HK-2 (cell line): ENCODE data around the gene MAN1A2.
"Not testable (repeated sequence)": the region's sequence is repeated elsewhere in the genome, so short reads cannot be mapped to it uniquely, and the experiment has no call there.

ENCODE experiments used
- DNase-seq: peaks from one replicate; pipeline ENCODE4 v3.0.0-alpha.2; 2018; ENCODE audit not compliant: unreplicated experiment

The MAN1A2 gene

DNA sequence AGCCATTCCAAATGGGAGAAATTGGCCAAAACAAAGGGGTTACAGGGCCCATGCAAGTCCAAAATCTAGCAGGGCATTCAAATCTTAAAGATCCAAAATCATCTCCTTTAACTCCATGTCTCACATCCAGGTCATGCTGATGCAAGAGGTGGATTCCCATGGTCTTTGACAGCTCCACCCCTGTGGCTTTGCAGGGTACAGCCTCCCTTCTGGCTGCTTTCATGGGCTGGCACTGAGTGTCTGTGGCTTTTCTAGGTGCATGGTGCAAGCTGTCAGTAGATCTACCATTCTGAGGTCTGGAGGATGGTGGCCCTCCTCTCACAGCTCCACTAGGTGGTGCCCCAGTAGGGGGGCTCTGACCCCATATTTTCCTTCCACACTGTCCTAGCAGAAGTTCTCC is 191.2 kb downstream of the MAN1A2 start:
- DNase-seq = not testable (repeated sequence)

DNA sequence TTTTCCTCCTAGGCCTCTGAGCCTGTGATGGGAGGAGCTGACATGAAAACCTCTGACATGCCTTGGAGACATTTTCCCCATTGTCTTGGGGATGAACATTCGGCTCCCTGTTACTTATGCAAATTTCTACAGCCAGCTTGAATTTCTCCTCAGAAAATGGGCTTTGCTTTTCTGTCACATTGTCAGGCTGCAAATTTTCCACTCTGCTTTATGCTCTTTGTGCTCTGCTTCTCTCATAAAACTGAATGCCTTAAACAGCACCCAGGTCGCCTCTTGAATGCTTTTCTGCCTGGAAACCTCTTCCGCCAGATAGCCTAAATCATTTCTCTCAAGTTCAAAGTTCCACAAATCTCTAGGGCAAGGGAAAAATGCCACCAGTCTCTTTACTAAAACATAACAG is 191.9 kb downstream of the MAN1A2 start:
- no peak for DNase-seq

DNA sequence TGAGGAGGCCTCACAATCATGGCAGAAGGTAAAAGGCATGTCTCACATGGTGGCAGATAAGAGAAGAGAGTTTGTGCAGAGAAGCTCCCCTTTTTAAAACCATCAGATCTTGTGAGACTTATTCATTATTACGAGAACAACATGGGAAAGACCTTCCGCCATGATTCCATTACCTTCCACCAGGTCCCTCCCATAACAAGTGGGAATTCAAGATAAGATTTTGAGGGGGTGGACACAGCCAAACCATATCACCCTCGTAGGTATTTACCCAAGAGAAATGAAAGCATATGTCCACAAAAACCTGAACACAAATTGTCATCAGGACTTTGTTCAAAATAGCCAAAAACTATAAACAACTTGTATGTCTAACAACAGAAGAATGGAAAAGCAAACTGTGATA is 192.7 kb downstream of the MAN1A2 start:
- DNase-seq = no peak

DNA sequence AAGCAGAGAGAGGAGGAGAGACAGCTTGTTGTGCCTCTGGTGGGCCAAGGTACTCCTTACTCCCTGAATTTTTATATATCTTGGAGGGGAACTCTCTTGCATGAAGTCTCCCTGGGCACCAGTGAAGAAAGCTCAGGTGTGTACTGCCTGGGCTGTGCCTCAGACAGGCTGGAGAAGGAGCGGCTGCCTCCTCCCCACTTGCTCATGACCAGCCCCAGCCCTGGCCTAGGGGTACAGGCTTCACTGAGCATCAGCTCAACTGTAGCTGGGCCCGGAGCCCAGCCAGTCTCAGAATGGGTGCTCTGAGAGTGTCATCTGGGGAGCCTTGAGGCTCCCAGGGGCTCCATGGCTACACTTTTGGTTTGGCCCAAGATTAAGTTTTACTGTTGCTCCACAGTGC is 193.8 kb downstream of the MAN1A2 start:
- DNase-seq = no peak

DNA sequence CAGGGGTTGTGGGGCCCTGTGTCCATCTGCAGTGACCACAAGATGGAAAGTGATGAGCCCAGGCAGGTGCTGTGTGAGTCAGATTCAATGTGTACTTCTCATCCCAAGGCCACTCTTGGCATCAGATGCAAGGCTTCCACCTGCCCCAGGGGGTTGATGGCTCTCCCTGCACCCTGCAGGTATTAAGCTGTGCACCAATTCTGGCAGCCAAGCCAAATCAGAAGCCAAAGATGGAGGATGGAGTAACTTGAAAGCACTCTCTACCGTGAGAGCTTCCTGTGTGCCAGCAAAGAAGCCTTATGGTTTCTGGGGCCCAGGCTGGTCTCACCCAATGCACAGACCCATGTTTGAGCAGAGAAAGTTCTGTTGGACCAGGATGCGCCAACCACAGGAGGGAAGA is 194.3 kb downstream of the MAN1A2 start:
- DNase-seq = no peak

DNA sequence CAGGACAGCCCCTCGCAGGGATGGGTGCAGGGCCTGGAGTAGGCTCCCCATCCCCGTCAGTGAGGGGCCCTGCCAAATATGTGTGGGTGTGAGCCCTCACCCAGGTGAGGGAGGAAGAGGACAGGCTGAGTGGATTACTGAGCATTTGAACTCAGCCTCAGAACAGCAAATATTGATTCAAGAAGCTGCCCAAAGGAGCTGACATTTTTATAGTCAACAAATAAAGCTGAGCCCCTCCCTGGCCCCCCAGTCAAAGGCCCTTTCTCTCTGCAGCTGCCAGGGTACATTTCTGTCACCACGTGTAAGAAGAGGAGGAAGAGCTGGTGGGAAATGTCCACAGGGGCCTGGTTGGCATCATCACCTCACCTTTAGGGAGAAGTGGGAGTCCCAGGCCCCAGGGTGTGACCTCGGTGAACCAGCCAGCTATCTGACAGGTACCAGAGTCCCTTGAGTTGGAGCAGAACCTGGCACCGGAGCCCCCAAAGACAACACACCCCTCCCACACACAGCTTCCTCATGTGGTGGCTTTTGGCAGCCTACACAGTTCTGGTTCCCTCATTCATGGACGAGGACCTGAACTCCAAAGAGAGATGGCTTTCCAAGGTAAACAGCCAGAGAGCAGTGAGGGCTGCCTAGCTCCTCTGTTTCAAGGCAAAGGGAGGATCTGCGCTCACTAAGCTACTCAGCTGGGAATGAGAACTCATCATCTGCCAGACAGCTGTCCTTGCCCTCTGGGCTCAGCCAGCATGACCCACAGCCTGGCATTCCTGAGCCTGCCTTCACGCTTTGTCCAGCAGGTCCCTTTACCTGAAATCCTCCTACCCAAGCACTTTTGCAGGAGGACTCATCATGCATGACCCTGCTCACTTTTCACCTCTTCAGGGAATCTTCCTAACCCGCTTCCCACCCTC is 195.6 kb downstream of the MAN1A2 start:
- DNase-seq = no peak

DNA sequence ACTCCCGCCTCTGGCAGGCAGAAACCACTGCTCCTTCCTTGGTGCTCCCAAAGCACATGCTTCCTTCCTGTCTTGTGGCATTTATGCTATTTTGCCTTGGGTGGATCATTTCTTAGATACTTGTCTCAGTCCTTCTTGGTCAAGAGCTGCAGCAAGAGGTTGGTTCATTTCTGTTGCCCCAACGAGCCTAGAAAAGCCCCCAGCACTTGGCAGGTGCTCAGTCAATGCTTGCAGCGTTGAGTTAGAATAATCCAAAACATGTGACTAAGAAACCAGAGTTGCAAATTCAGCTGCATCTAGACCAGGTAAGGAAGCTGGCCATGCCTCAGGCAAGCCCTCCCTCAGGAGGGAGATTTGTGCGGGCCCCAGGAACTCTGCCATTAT is 196.2 kb downstream of the MAN1A2 start:
- DNase-seq = no peak

DNA sequence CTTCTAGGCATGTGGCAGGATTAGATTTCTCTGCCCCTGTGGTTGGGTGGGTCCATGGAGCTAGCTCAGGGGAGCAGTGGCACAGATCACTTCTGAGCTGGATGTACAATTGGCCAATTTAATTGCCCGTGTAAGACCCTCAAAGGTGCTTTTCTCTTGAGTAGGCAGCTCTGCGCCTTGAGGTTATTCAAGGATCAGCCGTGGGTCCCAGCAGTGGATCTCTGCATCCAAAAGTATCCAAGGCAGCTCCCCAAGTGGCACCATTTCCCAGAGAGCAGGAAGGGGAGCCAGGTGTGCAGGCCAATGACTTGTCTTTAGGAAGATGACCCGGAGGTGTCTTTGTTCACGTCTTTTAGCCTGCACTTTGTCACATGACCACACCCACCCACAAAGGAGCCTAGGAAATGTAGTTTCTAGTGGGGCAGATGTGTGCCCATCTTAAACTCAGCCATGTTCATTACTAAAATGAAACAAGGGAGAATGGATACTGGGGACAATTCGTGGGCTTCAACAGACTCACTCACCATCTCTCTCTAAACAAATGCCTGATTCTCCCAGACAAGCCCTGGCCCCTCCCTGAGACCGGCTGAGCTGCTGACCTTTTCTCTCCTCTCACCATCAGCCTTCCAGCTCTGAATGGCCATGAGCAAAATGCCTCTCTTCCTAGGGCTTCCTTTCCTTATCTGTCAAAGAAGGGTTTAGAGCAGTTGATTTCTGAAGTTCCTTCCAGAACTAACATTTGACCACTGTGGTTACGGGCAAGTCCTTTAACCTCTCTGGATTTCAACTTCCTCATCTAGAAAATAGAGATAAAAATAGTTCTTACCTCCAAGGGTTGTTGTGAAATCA is 197.2 kb downstream of the MAN1A2 start:
- DNase-seq = no peak

DNA sequence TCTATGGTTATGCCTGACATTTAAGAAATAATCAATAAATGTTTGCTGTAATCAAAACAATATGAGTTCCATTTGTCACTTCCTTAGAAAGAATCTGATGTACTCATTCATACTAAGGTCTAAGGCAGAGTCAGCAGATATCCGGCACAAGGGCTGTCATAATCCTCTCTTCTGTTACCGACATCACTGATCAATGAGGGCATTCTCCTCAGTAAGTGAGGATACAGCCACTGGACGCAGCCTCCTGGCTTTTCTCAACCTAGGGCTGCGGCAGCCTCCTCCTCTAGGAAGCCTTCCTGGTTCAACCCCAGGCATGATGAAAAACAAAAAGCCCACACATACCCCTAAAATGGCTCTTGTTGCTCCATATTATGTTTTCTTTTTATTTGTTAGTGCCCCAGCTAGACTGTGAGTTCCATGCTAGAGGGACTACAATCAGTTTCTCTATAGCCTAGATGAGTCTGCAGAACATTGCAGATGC is 197.9 kb downstream of the MAN1A2 start:
- DNase-seq = no peak

DNA sequence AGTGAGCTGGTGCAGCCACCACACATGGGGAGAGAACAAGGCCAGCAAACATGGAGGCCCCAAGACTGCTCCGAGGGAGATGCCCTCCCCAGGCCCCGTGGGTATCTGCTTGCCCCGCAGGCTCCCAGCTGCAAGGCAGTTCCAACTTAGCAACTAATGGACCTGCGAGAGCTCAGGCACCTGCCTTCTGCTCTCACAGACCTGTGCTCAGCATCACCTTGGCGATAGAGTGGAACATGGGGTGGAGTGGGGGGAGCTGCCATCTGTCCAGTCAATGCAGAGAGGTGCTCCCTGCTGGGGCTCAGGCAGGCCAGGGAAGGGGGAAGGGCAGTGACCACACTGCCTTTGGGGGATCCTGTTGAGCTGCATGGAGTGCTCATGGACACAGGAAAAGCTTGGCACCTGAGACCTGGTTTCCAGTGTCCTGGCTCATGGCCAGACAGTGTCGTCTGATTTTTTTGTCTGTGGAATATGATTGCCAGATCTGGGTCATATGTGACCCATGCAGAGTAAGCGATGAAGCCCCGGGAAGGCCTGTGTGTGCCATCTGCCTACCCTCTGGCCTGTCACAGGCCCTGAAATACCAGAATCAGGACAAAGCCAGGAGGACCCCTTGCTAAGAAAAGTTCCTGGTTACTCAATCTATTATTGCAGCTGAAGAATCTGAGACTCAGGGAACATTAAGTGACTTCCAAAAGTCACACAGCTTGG is 198.7 kb downstream of the MAN1A2 start:
- DNase-seq = no peak

DNA sequence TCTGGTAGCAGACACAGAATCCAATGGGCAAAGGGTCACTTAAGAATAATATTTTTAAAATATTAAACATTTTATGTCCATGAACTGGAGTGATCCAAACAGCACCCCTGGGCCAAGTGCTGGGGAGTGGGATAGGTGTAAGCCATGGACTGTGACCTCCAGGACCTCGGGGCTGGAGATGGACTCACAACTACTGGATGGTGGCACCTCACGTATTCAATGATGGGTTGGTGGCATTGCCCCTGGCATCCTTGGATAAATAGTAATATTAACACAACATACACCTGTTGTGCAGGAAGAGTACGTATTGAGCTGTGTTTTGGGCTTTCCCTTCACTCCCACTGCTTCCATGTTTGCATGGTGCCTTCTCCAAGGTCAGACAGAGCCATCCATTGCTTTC is 199.3 kb downstream of the MAN1A2 start:
- DNase-seq = no peak

DNA sequence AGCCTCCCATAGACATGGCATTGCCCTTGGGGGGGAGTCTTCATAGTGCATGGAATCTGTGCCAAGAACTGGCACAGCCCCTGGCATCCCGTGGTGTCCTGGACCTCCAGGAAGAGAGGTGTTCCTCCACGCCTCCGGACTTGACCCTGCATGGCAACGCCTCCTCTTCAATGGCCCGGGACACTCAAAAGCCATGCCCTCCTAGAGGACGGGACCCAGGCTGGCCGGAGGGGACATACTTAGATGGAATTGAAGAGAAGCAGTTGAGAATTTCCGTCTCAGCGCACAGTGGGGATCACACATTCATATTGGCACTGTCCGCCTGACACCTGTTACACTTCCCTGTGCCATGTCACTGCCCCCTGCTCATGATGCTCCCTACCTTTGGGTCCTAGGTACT is 200.2 kb downstream of the MAN1A2 start:
- DNase-seq = no peak

DNA sequence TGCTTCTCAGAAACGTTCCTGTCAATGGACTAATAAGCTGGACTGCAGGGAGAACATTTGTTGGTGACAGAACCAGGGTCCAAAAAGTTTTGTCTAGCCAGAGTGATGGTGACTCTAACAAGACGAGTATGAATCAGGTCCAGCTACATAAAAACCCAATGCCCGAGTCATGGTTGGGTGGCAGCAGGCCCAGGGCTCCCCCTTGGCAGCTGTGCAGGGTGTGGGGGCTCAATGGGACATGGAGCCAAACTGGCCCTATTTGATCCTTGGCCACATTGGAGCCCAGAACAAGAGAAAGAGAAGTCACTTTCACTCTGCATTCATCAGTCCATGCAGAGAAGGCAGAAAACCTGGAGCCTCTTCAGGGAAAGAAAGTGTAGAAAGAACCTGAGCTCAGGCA is 200.7 kb downstream of the MAN1A2 start:
- no peak for DNase-seq

DNA sequence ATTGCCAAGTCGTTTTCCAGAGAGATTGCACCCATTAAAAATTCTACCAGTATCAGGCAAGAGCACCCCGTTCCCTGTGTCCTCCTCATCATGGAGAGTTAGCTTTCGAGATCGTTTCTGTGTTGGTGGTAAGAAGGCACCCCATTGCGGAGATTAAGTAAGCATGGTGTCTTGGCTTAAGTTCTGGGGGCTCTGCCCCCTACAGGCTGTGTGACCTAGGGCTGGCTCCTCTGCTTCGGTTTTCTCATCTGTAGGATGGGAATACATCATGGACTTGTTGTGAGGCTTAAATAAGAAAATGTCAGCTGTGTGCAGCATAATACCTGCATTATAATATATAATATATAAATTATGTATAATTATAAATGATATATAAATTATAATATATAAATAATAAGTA is 201.8 kb downstream of the MAN1A2 start:
- no peak for DNase-seq

DNA sequence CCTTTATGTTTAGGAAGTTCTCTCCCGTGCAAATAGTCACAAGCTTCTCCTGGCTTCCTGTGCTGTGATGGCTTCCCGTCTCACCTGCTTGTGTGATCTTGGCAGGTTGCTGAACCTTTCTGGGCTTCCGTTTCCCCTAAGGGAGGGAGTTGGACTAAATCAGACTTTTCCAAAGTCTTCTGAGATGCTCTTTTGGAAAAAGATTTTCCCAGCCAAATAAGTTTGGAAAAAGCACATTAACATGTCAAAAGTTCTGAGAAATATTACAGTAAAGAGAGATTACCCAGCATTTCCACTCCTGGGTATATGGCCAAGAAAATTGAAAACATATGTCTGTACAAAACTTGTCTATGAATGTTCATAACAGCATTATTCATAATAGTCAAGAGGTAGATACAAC is 202.6 kb downstream of the MAN1A2 start:
- DNase-seq = no peak

DNA sequence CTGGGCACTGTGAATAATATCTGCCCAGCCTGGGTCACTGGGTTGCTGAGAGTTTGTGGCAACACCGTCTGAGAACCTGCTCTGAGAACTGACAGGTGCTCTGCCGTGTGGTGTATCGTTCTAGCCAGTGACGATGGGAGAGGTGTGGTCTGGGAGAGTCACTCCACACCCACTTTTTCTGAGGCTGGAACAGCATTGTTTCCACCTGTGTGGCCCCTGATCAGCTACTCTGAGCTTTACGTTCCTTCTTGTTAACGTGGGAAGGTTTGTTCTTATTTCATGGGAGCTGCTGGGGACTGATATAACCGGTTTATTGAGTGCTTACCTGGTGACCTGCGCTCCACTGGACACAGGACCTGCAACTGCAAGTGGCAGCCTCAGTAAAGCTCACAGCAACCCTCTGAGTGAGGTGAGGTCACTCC is 203.8 kb downstream of the MAN1A2 start:
- no peak for DNase-seq

DNA sequence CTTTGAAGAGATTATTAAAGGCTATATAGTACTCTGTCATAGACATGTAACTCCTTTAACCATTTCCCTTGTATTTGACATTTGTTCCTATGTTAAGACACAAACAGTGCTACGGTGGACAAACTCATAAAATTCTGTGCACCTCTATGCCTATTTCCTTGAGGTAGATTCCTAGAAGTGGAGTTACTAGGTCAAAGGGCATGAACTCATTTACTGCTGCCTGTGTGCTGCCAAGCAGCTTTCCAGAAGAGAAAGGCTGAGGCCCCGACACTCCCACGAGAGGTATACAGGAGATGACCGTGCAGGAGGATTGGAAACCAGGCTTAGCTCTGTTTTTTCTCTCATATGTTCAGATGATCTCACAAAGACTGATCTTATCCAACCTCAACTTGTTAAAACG is 204.2 kb downstream of the MAN1A2 start:
- no peak for DNase-seq

DNA sequence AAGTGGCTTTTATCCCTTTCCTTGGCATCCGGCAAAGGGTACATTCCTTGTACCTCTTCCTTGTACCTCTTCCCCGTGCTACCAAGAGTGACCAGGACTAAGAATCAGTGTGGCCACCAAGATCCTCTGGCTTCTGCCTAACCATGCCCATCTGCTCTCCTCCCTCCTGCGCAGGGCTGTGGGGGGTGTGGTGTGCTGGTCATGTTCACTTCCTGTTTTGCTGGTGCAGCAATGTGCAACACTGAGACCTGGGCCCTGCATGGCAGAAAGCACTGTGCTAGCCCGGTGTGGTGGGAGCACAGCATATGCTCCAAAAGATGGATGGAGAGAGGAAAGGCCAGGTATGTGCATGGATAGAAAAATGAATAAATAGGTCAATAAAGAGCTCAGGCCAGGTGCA is 205.3 kb downstream of the MAN1A2 start:
- DNase-seq = no peak

DNA sequence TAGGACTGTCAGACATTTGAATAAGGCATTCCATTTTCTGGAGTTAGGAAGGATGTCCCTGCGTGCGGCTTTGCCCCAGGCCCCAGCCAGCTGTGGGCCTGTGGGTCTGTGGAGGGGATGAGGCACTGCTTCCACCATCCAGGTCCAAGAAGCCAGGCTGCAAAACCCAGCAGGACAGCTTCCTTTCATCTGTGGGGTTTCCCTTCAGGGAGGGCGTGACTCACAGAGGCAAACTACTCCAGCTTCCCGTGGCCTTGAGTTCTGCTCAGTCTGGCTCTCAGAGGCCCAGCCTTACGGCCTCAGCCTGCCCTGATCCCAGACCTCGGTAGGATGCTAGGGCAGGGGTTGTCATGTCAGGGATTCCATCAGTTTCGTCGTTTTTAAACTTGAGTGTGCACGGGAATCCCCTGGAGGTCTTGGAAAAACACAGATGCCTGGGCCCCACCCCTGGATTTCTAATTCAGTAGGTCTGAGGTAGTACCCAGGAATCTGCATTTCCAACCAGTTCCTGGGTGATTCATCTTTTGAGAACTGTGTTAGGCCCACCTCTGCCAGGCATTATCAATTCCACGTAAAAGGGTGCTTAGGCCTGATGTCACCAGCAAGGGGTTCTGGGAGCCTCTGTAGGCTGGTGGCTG is 206.3 kb downstream of the MAN1A2 start:
- peak; percentile 4 for DNase-seq

DNA sequence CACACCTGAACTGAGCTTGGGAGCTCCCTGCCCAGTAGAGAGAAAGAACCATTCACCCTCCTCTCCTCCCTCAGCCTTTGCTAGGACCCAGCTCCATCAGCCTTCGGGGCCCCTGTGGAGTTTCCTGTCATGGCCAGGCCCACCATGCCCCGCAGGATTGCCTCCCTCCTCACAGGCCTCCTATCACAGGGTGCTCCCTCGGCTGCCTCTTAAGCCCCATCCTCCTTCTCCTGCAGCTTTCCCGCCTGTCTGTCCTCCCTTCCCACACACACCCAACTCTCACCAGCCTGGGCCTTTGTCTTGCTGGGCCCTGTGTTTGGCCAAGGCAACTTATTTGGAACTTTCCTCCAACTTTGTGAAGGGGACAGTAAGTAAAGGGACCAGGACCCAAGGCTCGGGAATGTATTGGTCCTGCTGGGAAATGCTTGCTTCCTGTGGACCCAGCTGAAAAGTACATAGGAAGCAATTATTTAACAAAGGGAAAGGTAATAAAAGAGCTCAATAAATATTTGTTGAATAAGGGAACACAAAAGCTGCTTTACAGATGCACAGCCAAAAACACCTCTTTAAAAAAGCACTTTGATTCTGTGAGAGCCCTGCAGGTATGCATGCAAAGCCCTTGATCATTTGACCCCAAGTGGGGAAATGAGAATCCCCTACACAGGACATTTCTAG is 207.0 kb downstream of the MAN1A2 start:
- DNase-seq = no peak

DNA sequence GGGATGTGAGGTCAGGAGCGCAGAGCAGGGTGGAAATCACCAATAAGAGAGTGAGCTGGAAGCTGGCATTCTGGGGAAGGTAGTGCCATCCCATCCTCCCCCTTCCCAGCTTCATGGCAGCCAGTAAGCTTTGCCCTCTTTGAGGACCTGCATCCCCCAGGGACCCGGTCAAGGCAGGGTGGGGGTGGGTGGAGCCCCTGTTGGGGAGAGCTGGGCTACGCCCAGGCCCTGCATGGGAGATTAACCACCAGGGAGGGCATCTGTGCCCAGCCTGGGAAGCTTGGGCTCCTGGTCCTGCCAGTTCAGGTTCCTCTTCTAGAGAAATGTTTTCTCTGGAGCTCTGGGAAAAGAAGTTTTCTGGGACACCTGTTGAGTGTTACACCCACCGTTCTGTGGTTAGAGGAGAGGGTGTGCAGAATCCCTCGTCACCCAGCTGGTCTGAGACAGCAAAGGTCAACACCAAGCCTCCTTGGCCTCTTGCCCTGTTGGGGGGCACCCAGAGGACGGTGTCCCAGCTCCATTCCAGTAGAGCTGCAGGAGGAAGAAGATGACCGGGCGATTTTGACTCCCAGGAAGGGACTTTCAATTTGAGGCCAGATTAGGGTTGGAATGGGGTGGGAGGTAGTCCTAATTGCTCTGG is 208.5 kb downstream of the MAN1A2 start:
- DNase-seq = no peak
